Measurements from ENCODE around the gene SPEF2. TPM values are rescaled to one million over a fixed set of nuclear protein-coding genes. Genes with fewer than 3 reads are reported as not detected.

The SPEF2 gene
- total RNA-seq, 2 donors from 2014 or later = 2.6 to 2.8 TPM

GRCh38 chr5:35799753-35800152, 182.1 kb downstream of the SPEF2 start:
- DNase-seq = no peak
- no peak for ATAC-seq
- intact Hi-C loops (cut with DNase I) = no loop called here

- intact Hi-C loops (cut with DNase I) = no loop called here
- peak; percentile 31 for DNase-seq
- peak in 1 of 2 donors; percentile 78 for ATAC-seq
Measured at GRCh38 chr5:35803191-35803651, 185.6 kb downstream of the SPEF2 start.

- DNase-seq (no peak), ATAC-seq (no peak)
- intact Hi-C loops (cut with DNase I) = no loop called here
Measured at GRCh38 chr5:35804201-35804653, 186.6 kb downstream of the SPEF2 start.

GRCh38 chr5:35804841-35805240, 187.2 kb downstream of the SPEF2 start:
- no peak for DNase-seq
- intact Hi-C loops (cut with DNase I) = no loop called here
- no peak for ATAC-seq

GRCh38 chr5:35810601-35811000, 192.9 kb downstream of the SPEF2 start:
- DNase-seq = no peak
- intact Hi-C loops (cut with DNase I) = no loop called here
- no peak for ATAC-seq

- intact Hi-C loops (cut with DNase I) = no loop called here
- ATAC-seq (peak in 1 of 2 donors; percentile 27), DNase-seq (no peak)
Measured at GRCh38 chr5:35811108-35811741, 193.6 kb downstream of the SPEF2 start.

GRCh38 chr5:35813521-35813920, 195.9 kb downstream of the SPEF2 start:
- no peak for DNase-seq
- intact Hi-C loops (cut with DNase I) = no loop called here
- ATAC-seq = no peak

GRCh38 chr5:35815089-35815936, 197.7 kb downstream of the SPEF2 start:
- intact Hi-C loops (cut with DNase I) = no loop called here
- DNase-seq (no peak), ATAC-seq (no peak)

GRCh38 chr5:35816881-35817521, 199.3 kb downstream of the SPEF2 start:
- ATAC-seq = peak in 1 of 2 donors; percentile 23
- intact Hi-C loops (cut with DNase I) = no loop called here

GRCh38 chr5:35819026-35819425, 201.4 kb downstream of the SPEF2 start:
- ATAC-seq (no peak), DNase-seq (no peak)
- intact Hi-C loops (cut with DNase I) = no loop called here

More at GRCh38 chr5:35816881-35817521, 199.3 kb downstream of the SPEF2 start:
- DNase-seq = no peak

GRCh38 chr5:35819668-35820067, 202.0 kb downstream of the SPEF2 start:
- intact Hi-C loops (cut with DNase I) = no loop called here
- ATAC-seq = no peak
- no peak for DNase-seq

- DNase-seq (no peak), ATAC-seq (no peak)
- intact Hi-C loops (cut with DNase I) = no loop called here
Measured at GRCh38 chr5:35820735-35821134, 203.1 kb downstream of the SPEF2 start.

- ATAC-seq = no peak
- intact Hi-C loops (cut with DNase I) = no loop called here
- DNase-seq = no peak
Measured at GRCh38 chr5:35821513-35821912, 203.8 kb downstream of the SPEF2 start.

GRCh38 chr5:35822511-35822910, 204.8 kb downstream of the SPEF2 start:
- ATAC-seq (peak in 1 of 2 donors; percentile 34), DNase-seq (no peak)
- intact Hi-C loops (cut with DNase I) = no loop called here

- intact Hi-C loops (cut with DNase I) = no loop called here
- no peak for DNase-seq
- no peak for ATAC-seq
Measured at GRCh38 chr5:35823347-35824098, 205.9 kb downstream of the SPEF2 start.

- DNase-seq = no peak
- intact Hi-C loops (cut with DNase I) = no loop called here
- no peak for ATAC-seq
Measured at GRCh38 chr5:35826056-35826455, 208.4 kb downstream of the SPEF2 start.

GRCh38 chr5:35826554-35826953, 208.9 kb downstream of the SPEF2 start:
- intact Hi-C loops (cut with DNase I) = no loop called here
- no peak for DNase-seq
- no peak for ATAC-seq

GRCh38 chr5:35828082-35828598, 210.5 kb downstream of the SPEF2 start:
- no peak for DNase-seq
- no peak for ATAC-seq
- intact Hi-C loops (cut with DNase I) = no loop called here

GRCh38 chr5:35830587-35830986, 212.9 kb downstream of the SPEF2 start:
- intact Hi-C loops (cut with DNase I) = no loop called here
- DNase-seq = no peak
- peak in 1 of 2 donors; percentile 27 for ATAC-seq
